CD1c-positive myeloid dendritic cell (primary cell): ENCODE results near the gene ZSCAN20.
"Not testable (repeated sequence)": the region's sequence is repeated elsewhere in the genome, so short reads cannot be mapped to it uniquely, and the experiment has no call there.

ENCODE experiments used
- DNase-seq: peaks from one replicate; pipeline ENCODE4 v3.0.0-alpha.2; 2016; ENCODE audit errors: extremely low spot score

The ZSCAN20 gene

DNA sequence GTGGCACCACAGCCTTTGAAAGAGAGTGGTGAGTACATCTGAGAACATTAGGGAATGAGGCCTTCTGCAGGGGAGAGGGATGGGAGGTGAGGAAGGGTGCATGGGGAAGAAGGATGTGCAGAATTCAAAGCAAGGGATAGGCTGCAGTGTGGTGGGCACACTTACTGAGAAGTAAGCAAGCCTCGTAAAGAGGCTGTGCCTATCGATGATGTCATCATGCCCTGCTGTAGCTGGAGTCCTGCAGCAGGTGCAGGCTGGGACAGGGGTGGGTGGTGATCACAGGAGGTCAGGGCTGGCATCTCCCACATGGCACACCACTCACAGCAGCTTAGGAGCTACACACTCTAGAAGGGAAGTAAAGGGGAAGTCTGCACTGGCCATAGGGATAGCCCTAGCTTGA lies 16.2 kb downstream of the ZSCAN20 start:
- DNase-seq = no peak

DNA sequence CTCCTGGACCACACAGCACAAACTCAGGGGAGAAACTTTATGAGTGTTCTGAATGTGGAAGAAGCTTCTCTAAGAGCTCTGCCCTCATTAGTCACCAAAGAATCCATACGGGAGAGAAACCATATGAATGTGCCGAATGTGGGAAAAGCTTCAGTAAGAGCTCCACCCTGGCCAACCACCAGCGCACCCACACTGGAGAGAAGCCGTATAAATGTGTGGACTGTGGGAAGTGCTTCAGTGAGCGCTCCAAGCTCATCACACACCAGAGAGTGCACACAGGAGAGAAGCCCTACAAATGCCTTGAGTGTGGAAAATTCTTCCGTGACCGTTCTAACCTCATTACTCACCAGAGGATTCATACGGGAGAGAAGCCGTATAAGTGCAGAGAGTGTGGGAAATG lies 22.5 kb downstream of the ZSCAN20 start:
- no peak for DNase-seq

DNA sequence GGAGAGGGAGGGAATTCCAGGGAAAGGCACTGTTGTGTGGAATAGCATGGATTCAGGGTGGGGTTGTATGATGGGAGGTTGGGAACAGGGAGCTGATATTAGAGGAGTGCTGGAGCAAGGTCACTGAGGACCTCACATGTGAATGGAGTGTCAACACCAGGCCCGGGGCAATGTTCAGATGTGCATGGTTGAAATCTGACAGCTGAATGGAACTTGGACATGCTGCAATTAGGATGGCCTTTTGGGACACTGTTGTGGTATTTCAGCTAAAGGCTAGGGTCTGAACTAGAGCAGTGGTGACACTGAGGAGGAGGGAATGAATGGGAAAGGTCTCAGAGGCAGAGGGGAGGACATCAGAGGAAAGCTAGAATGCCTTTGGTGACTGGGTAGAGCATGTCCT lies 25.0 kb downstream of the ZSCAN20 start:
- DNase-seq = no peak

DNA sequence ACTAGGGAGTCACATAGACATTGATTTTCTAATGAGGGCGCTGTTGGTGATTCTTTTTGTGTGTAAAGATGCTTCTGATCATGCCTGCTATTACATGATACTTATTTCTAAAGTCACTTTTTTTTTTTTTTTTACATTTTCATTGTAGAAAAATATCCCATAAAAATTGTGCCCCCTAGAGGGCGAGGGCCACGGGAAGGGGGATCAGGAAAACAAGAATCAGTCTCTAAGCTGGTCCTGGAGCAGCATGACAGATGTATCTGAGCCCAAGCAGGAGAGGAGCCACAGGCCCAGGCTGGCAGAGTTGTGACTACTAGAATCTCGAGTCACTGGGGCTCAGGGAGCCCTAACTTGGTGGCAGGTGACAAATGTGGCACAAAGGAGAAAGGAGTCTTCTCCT lies 28.1 kb downstream of the ZSCAN20 start:
- DNase-seq = no peak

DNA sequence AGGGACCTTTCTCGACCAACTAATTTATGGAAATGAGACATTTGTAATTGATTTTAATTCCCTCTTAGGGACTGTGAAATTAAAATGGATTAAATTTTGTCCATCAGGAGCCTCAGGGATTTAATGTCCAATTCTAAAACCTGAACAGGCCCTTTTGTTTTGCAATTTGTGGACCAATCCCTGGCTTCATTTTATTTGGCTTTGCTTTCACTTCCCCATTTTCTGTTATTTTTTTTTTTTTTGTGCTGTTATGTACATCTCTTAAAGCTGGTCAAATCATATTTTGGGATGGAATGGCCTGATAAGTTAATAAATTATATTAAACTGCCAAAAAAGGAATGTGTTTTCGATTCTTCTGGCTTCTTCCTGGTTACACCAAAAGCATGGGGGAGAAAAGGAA lies 28.9 kb downstream of the ZSCAN20 start:
- no peak for DNase-seq

DNA sequence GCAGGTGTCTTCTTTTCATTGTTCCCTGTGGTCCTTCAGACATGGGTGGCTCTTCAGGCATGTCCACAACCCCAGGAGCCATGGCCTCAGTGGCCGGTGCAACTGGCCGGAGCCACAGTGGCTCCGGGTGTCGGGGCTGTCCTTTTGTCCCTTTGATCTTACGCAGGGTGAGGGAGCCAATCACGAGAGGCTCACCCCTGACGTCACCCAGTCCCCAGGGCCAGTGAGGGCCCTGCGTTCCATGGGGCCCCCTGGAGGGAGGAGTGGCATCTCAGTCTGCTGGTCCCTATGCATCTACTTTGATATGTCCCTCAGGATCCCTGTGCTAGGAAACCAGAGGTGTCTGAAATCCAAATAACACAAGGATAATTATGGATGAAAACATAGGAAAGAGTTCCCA lies 29.3 kb downstream of the ZSCAN20 start:
- DNase-seq = no peak

- DNase-seq = no peak
Measured at GRCh38 chr1:33502726-33503125, 30.3 kb downstream of the ZSCAN20 start.

- DNase-seq = no peak
Measured at GRCh38 chr1:33503506-33503905, 31.1 kb downstream of the ZSCAN20 start.

DNA sequence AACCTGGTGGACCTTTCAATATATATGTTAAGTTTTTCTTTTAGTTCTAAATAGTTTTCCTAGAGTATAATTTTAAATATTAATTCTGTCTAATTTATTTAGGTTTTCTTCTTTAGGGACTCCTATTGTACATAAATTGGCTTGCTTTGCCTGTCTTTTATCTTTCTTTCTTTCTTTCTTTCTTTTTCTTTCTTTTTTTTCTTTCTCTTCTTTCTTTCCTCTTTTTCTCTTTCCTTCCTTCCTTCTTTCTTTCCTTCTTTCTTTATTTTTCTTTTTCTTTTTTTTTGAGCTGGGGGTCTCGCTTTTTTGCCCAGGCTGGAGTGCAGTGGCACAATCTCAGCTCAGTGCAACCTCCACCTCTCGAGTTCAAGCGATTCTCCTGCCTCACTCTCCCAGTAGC lies 35.2 kb downstream of the ZSCAN20 start:
- DNase-seq = no peak

DNA sequence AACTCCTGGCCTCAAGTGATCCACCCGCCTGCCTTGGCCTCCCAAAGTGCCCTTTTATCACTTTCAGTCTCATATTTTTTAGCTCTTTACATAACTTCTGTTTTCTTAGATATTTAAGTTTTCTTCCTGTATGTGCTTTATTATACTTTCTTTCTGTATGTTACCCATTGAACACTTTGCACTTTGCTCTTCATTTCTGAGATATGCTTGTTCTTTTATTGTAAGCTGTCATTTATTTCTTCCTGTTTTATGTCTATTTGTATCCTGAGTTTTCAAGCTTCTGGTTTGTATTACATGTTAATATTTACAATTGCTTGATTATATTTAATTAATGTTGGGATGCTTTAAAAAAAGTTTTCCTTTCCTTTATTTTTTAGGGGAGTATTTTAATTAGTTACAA lies 35.7 kb downstream of the ZSCAN20 start:
- DNase-seq = no peak

- DNase-seq = not testable (repeated sequence)
Measured at GRCh38 chr1:33509276-33509675, 36.8 kb downstream of the ZSCAN20 start.

DNA sequence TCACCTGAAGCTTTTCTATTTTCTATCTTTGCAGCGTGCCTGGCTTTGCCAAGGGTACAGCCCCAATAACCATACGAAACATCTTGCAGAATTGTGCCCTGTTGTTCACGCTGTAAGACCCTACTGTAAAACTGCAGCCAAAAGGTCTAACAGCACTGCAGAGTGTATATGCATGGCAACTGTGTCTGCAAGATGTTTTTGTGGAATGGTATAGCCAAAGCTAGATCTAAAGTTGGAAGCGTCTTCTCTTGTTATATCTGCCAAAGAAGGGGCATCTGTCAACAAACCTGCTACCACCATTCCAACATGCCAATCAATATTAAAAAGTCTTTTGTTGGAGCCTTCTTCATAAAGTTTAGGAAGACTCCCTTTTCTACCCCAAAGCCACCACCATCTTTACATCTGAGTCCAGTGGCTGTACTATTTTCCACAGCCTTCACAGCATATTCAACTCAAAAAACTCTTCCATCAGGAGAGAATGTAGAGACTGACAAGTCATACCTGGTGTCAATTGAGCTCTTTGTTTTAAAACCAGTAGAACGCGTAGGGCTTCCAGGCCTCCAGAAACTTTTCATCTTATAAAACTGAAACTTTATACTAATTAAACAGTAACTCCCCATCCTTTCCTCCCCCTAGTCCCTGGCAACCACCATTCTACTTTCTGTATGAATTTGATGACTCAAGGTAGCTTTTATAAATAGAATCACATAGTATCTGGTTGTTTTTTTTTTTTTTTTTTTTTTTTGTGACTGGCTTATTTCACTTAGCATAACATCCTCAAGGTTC lies 40.0 kb downstream of the ZSCAN20 start:
- no peak for DNase-seq

DNA sequence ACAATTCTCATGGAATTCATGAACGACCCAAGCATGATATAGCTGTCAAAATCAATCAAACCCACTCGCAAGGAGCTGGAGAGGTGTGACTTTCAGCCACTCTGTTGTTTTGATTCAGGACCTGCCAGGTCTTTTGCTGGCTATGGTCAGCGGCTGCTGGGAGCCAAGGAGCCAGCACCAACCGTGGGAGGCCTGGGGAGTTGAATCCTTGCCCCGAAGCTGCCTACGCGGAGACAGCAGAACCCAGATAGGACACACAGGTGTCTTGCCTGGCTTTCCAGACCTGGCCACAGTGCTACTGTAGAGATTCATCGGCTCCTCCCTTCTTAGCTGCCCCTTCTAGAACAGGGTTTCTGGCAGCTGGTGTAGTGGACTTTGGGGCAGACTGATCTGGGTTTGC lies 42.7 kb downstream of the ZSCAN20 start:
- no peak for DNase-seq

DNA sequence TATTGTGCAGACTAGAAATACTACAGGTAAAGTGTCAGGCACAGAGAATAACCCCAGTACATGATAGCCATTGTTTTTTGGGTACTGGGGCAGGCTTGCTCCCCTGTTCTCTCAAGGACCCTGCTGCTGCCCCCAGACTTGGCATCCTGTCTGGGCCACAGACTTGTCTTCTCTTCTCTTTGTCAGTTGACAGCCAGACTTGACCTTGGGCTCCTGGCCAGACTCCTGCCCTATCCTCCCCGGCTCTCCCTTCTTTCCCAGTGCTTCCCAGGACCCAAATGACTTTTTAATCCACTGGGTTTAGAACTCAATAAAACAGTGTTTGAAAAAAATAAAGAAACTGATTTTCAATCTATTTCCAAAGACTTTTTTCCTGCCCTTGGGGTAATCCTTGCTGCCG lies 43.2 kb downstream of the ZSCAN20 start:
- no peak for DNase-seq

- DNase-seq = no peak
Measured at GRCh38 chr1:33516428-33516827, 44.0 kb downstream of the ZSCAN20 start.

DNA sequence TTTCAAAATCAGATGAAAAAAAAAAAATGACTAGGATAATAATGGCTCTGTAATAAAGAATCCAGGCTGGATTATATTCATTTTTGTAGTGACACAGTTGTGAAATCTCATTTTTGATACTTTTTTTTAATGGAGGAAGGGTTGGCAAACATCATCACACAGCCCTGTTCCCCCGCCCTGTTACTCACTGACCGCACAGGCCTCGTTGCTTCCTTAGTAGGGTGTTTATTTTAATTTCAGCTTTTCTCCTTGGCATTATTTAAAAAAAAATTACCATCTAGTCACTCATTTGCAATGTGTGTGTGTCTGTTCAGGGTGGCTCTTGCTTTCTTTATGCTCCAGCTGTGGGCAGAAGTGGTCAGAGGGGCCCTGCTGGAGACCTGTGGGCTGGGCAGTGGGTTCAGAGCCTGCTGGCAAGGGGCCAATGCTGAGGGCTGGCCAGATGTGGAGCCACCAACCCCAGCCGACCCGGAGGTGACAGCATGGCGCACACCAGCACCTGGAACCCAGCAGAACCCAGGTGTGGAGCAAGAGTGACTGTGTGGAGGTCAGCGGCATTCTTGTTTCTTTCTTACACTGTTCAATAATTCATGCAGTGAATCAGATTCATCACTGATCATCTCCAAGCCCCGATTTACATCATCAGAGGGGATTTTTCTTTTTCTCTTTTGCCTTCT lies 44.6 kb downstream of the ZSCAN20 start:
- no peak for DNase-seq

- DNase-seq = no peak
Measured at GRCh38 chr1:33517596-33518250, 45.3 kb downstream of the ZSCAN20 start.

GRCh38 chr1:33519240-33519884 lies 46.9 kb downstream of the ZSCAN20 start:
- no peak for DNase-seq

- DNase-seq = peak; percentile 9
Measured at GRCh38 chr1:33524586-33524985, 52.1 kb downstream of the ZSCAN20 start.

DNA sequence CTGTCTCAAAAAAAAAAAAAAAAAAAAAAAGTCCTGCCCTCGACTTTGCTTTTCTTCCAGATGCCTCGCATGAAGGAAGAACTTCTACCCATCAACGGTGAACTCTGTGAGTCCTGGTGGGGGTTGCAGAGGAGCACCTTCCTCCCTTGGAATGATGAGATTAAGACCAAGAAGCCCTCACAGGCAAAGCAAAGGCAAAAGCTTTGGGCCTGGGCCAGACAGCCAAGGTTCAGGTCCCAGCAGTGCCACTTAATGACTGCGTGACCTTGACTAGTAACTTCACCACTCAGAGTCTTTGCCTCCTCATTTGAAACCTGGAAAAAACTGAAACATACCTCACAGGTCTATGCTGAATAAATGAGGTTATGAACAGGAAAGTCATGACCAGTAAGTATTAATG lies 55.5 kb downstream of the ZSCAN20 start:
- no peak for DNase-seq

DNA sequence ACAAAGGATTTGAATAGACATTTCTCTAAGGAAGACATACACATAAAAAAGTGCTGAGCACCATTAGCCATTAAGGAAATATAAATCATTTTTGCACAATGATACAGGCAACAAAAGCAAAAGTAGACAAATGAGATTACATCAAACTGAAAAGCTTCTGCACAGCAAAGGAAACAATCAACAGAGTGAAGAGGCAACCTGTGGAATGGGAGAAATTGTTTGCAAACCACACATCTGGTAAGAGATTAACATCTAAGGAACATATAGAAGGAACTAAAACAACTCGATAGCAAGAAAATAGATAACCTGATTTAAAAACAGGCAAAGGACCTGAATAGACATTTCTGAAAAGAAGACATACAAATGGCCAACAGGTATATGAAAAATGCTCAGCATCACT lies 57.5 kb downstream of the ZSCAN20 start:
- no peak for DNase-seq

DNA sequence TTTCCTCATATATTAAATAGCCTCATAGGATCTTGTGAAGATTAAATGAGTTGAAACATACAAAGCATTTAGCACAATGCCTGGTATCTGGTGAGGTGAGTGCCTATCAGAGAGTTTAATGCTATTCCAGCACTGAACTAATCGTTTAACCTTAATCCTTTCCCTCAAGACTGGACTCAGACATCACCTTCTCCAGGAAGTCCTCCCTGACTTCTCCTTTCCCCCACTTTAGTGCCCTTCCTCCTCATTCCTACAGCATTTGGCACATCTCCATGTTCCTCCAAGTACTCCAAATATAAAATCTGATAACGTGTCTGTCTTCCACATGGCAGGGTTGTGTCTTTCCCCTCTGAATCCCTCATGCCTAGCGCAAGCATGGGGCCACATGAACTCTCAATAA lies 59.8 kb downstream of the ZSCAN20 start:
- DNase-seq = no peak

DNA sequence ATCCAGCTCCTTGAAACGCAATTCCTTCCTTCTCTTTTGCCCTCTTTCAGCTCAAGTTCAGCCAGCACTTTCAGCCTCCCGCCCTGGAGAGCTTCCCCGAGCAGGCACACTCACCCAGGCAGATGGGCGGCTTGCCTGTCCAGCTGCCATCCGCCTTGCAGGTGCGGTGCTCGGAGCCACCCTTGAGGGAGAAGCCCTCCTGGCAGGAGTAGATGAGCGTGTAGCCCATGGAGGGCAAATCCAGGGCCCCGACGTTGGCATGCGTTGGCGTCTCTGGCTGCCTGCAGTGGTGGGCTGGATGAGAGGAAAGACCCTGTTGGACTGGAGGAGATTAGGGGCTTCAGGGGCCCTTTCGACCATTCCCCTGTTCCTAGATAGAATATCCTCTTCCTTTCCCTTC lies 60.5 kb downstream of the ZSCAN20 start:
- no peak for DNase-seq
